Suprapubic skin (tissue), 4 donors: ENCODE data around the gene S100A10.

ENCODE experiments used
- CTCF ChIP-seq, 2 donors: fragments of 200-600 bp in 1 of 2; fragments of 450-650 bp in 1 of 2; sonication (generic) in 1 of 2; IDR thresholded peaks; one replicate each; pipeline ENCODE4 v1.5.1; 2016 to 2019; ENCODE audit warnings: antibody characterized with exemption in 2 of 2, mild to moderate bottlenecking in 1 of 2, moderate library complexity in 1 of 2
- EP300 ChIP-seq: sonication (generic); formaldehyde crosslinking; IDR thresholded peaks from one replicate; pipeline ENCODE4 v1.6.1; 2017; ENCODE audit warnings: antibody characterized with exemption
- POLR2A ChIP-seq, 2 donors: fragments of 450-650 bp; IDR thresholded peaks; one replicate each; pipeline ENCODE4 v1.6.1; 2017; ENCODE audit warnings: antibody characterized with exemption in 2 of 2, mild to moderate bottlenecking in 2 of 2, moderate library complexity in 2 of 2
- POLR2AphosphoS5 ChIP-seq, 3 donors: sonication (generic); formaldehyde crosslinking; IDR thresholded peaks; one replicate each; pipeline ENCODE4 v1.6.1; 2017; ENCODE audit warnings: antibody characterized with exemption in 3 of 3

GRCh38 chr1:151992303-151993083 lies 1.2 kb downstream of the S100A10 start:
- TF ChIP-seq CTCF (IDR thresholded peaks at IDR 0.05): no peak
- peak in 2 of 3 donors; percentile 39 to 54 for TF ChIP-seq POLR2AphosphoS5 (IDR thresholded peaks at IDR 0.05)
- no peak for TF ChIP-seq EP300
- TF ChIP-seq POLR2A (IDR thresholded peaks at IDR 0.05): peak; percentile 76 to 80
